GM21723 (cell line): Measurements from ENCODE around the gene CD2AP.
"Not testable (repeated sequence)": the region's sequence is repeated elsewhere in the genome, so short reads cannot be mapped to it uniquely, and the experiment has no call there.

Experiments used
- ATAC-seq: cut with Tn5 transposase; IDR thresholded peaks from one replicate; pipeline ENCODE4 v1.9.1; 2021; ENCODE audit warnings: mild to moderate bottlenecking, moderate library complexity; ENCODE audit not compliant: unreplicated experiment

The CD2AP gene

GRCh38 chr6:47553243-47553642 is 75.7 kb downstream of the CD2AP start:
- ATAC-seq, result not testable (repeated sequence)

- ATAC-seq, result not testable (repeated sequence)
Observed at GRCh38 chr6:47556459-47556858, 78.9 kb downstream of the CD2AP start.

GRCh38 chr6:47563162-47563561 is 85.6 kb downstream of the CD2AP start:
- no peak for ATAC-seq

- ATAC-seq, result not testable (repeated sequence)
Observed at GRCh38 chr6:47566602-47567001, 89.0 kb downstream of the CD2AP start.

- ATAC-seq, result no peak
Observed at GRCh38 chr6:47567586-47567985, 90.0 kb downstream of the CD2AP start.

- no peak for ATAC-seq
Observed at GRCh38 chr6:47571488-47571887, 93.9 kb downstream of the CD2AP start.

- no peak for ATAC-seq
Observed at GRCh38 chr6:47573109-47573508, 95.5 kb downstream of the CD2AP start.

- no peak for ATAC-seq
Observed at GRCh38 chr6:47574789-47575188, 97.2 kb downstream of the CD2AP start.

- no peak for ATAC-seq
Observed at GRCh38 chr6:47579040-47579439, 101.5 kb downstream of the CD2AP start.

- peak; percentile 89 for ATAC-seq
Observed at GRCh38 chr6:47581591-47581990, 104.0 kb downstream of the CD2AP start.

- no peak for ATAC-seq
Observed at GRCh38 chr6:47587493-47587892, 109.9 kb downstream of the CD2AP start.

- no peak for ATAC-seq
Observed at GRCh38 chr6:47592131-47592840, 114.7 kb downstream of the CD2AP start.

GRCh38 chr6:47593979-47594378 is 116.4 kb downstream of the CD2AP start:
- no peak for ATAC-seq

- ATAC-seq, result no peak
Observed at GRCh38 chr6:47595785-47596184, 118.2 kb downstream of the CD2AP start.

GRCh38 chr6:47598367-47598766 is 120.8 kb downstream of the CD2AP start:
- no peak for ATAC-seq

- no peak for ATAC-seq
Observed at GRCh38 chr6:47599512-47599911, 121.9 kb downstream of the CD2AP start.

- ATAC-seq, result no peak
Observed at GRCh38 chr6:47603227-47603626, 125.6 kb downstream of the CD2AP start.

GRCh38 chr6:47603995-47604394 is 126.4 kb downstream of the CD2AP start:
- no peak for ATAC-seq

GRCh38 chr6:47621838-47622449 is 144.4 kb downstream of the CD2AP start:
- ATAC-seq, result no peak

- no peak for ATAC-seq
Observed at GRCh38 chr6:47626782-47627181, 149.2 kb downstream of the CD2AP start.

- ATAC-seq, result no peak
Observed at GRCh38 chr6:47628448-47629272, 151.1 kb downstream of the CD2AP start.

- no peak for ATAC-seq
Observed at GRCh38 chr6:47629954-47630353, 152.4 kb downstream of the CD2AP start.
